ENCODE results near the gene HMGCLL1. TPM values are rescaled to one million over a fixed set of nuclear protein-coding genes. Genes with fewer than 3 reads are reported as not detected.

Gene HMGCLL1
- total RNA-seq, 6 experiments from 2014 or later = not detected

GRCh38 chr6:55536391-55536956 is 42.5 kb downstream of the HMGCLL1 start:
- Mint-ChIP-seq H3K27me3 (ENCODE audit: insufficient read depth) (no peaks in the 10 kb centered on the region), H3K36me3 (ENCODE audit: low read depth) (no peaks in the 10 kb centered on the region), H3K27ac (no peak overlapping the region), H3K9me3 (no peaks in the 10 kb centered on the region), H3K4me1 (ENCODE audit: low read depth) (no peaks in the 10 kb centered on the region), H3K4me3 (no peak overlapping the region)
- TF ChIP-seq, protein P1, sequence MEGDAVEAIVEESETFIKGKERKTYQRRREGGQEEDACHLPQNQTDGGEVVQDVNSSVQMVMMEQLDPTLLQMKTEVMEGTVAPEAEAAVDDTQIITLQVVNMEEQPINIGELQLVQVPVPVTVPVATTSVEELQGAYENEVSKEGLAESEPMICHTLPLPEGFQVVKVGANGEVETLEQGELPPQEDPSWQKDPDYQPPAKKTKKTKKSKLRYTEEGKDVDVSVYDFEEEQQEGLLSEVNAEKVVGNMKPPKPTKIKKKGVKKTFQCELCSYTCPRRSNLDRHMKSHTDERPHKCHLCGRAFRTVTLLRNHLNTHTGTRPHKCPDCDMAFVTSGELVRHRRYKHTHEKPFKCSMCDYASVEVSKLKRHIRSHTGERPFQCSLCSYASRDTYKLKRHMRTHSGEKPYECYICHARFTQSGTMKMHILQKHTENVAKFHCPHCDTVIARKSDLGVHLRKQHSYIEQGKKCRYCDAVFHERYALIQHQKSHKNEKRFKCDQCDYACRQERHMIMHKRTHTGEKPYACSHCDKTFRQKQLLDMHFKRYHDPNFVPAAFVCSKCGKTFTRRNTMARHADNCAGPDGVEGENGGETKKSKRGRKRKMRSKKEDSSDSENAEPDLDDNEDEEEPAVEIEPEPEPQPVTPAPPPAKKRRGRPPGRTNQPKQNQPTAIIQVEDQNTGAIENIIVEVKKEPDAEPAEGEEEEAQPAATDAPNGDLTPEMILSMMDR (IDR thresholded peaks at IDR 0.05) = no peak
- no peak for DNase-seq

DNA sequence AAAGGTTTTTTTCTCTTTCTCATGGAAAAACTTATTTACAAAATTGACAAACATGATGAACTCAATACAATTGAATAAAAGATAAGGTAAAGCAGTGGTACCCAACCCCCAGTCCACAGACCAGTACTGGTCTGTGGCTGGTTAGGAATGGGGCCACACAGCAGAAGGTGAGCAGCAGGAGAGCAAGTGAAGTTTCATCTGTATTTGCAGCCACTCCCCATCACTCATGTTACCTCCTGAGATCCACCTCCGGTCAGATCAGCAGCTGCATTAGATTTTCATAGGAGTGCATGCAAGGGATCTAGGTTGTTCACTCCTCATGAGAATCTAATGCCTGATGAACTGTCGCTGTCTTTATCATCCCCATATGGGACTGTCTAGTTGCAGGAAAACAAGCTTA is 47.5 kb downstream of the HMGCLL1 start:
- no peaks in the 10 kb centered on the region for H3K4me1 Mint-ChIP-seq (ENCODE audit: low read depth)
- no peaks in the 10 kb centered on the region for H3K27me3 Mint-ChIP-seq (ENCODE audit: insufficient read depth)
- TF ChIP-seq, protein P1 (IDR thresholded peaks at IDR 0.05) = no peak
- no peak overlapping the region for H3K4me3 Mint-ChIP-seq
- no peak overlapping the region for H3K27ac Mint-ChIP-seq
- no peaks in the 10 kb centered on the region for H3K9me3 Mint-ChIP-seq
- DNase-seq = no peak
- H3K36me3 Mint-ChIP-seq (ENCODE audit: low read depth) = no peaks in the 10 kb centered on the region

GRCh38 chr6:55530931-55531330 is 48.1 kb downstream of the HMGCLL1 start:
- Mint-ChIP-seq H3K27ac (no peak overlapping the region), H3K27me3 (ENCODE audit: insufficient read depth) (no peaks in the 10 kb centered on the region), H3K36me3 (ENCODE audit: low read depth) (no peaks in the 10 kb centered on the region), H3K4me1 (ENCODE audit: low read depth) (no peaks in the 10 kb centered on the region), H3K4me3 (no peak overlapping the region), H3K9me3 (no peaks in the 10 kb centered on the region)
- no peak for DNase-seq
- TF ChIP-seq, protein P1 (IDR thresholded peaks at IDR 0.05) = no peak

- no peaks in the 10 kb centered on the region for H3K4me1 Mint-ChIP-seq (ENCODE audit: low read depth)
- H3K9me3 Mint-ChIP-seq = no peaks in the 10 kb centered on the region
- peak; percentile 2 for DNase-seq
- H3K27ac Mint-ChIP-seq = no peak overlapping the region
- H3K27me3 Mint-ChIP-seq (ENCODE audit: insufficient read depth) = no peaks in the 10 kb centered on the region
- TF ChIP-seq, protein P1 (IDR thresholded peaks at IDR 0.05) = peak; percentile 29; the same call in 1 of the 2 replicates
- no peak overlapping the region for H3K4me3 Mint-ChIP-seq
- no peaks in the 10 kb centered on the region for H3K36me3 Mint-ChIP-seq (ENCODE audit: low read depth)
Measured at GRCh38 chr6:55528624-55529023, 50.4 kb downstream of the HMGCLL1 start.

GRCh38 chr6:55524441-55524840 is 54.6 kb downstream of the HMGCLL1 start:
- H3K27ac Mint-ChIP-seq = no peak overlapping the region
- no peaks in the 10 kb centered on the region for H3K4me1 Mint-ChIP-seq (ENCODE audit: low read depth)
- H3K27me3 Mint-ChIP-seq (ENCODE audit: insufficient read depth) = no peaks in the 10 kb centered on the region
- no peaks in the 10 kb centered on the region for H3K36me3 Mint-ChIP-seq (ENCODE audit: low read depth)
- DNase-seq = no peak
- H3K4me3 Mint-ChIP-seq = no peak overlapping the region
- no peaks in the 10 kb centered on the region for H3K9me3 Mint-ChIP-seq
- TF ChIP-seq, protein P1 (IDR thresholded peaks at IDR 0.05) = no peak
